Neuron (in vitro differentiated cells): ENCODE results near the gene HYDIN.

Source experiments
- H2AFZ ChIP-seq: one replicate; pipeline ENCODE4 v1.6.1; 2013; ENCODE audit warnings: low read depth, mild to moderate bottlenecking, inconsistent platforms, low read length, moderate library complexity
- H3K27me3 ChIP-seq: one replicate; pipeline ENCODE4 v1.6.1; 2013; ENCODE audit warnings: low read length; ENCODE audit not compliant: insufficient read depth
- H3K36me3 ChIP-seq: one replicate; pipeline ENCODE4 v1.6.1; 2013; ENCODE audit warnings: low read length; ENCODE audit not compliant: insufficient read depth
- H3K4me1 ChIP-seq: one replicate; pipeline ENCODE4 v1.6.1; 2013; ENCODE audit warnings: low read length; ENCODE audit not compliant: insufficient read depth
- H3K4me3 ChIP-seq: 2 replicates; pipeline ENCODE4 v1.5.1; 2013; ENCODE audit warnings: mild to moderate bottlenecking, low read length, moderate library complexity
- H3K9me3 ChIP-seq: one replicate; pipeline ENCODE4 v1.6.1; 2013; ENCODE audit warnings: low read length

Gene HYDIN

GRCh38 chr16:71230122-71230845 is at the start of gene HYDIN:
Gene HYDIN (minus strand): TSS chr16:71230722. CDS start chr16:71186895, 43,827 bp downstream.
- Histone ChIP-seq H3K4me1 (peaks cover 11% of the 10 kb centered on the region), H3K4me3 (peak within 1 kb of the TSS; percentile 91), H3K9me3 (peaks cover 2% of the 10 kb centered on the region), H3K27me3 (no peaks in the 10 kb centered on the region), H2AFZ (peak within 1 kb of the TSS; percentile 93), H3K36me3 (no peaks in the 10 kb centered on the region)

GRCh38 chr16:71276589-71277334 is 46.2 kb upstream of the HYDIN start:
- no peaks in the 10 kb centered on the region for H3K4me1 ChIP-seq
- no peaks in the 10 kb centered on the region for H3K27me3 ChIP-seq
- no peak overlapping the region for H2AFZ ChIP-seq
- H3K9me3 ChIP-seq, result peaks cover 4% of the 10 kb centered on the region
- no peaks in the 10 kb centered on the region for H3K36me3 ChIP-seq
- no peak overlapping the region for H3K4me3 ChIP-seq

- Histone ChIP-seq H3K36me3 (no peaks in the 10 kb centered on the region), H3K4me3 (no peak overlapping the region), H2AFZ (no peak overlapping the region)
Observed at GRCh38 chr16:71273384-71273783, 42.9 kb upstream of the HYDIN start.

DNA sequence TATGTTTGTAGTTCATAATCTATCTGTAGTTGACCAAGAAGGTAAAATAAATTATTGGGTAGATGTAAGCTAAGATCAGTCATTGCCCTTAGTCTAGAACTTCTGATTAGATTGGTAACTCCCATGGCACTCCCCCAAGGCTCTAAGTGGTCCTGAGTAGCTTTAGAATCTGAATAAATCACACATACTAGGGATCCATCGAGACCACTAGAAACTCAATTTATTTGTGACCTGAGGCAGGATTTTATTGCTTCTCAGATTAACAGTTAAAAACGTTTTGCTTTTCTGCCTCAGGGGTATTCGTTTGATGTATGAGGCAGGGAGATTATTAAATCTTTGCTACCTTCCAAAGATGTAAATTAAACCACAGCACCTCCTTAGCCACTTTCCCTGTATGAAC is 33.8 kb upstream of the HYDIN start:
- Histone ChIP-seq H3K9me3 (no peaks in the 10 kb centered on the region), H3K4me1 (peaks cover 7% of the 10 kb centered on the region), H3K36me3 (no peaks in the 10 kb centered on the region), H3K4me3 (no peak overlapping the region), H2AFZ (no peak overlapping the region), H3K27me3 (no peaks in the 10 kb centered on the region)

More at GRCh38 chr16:71273384-71273783, 42.9 kb upstream of the HYDIN start:
- Histone ChIP-seq H3K9me3 (peaks cover 4% of the 10 kb centered on the region), H3K4me1 (no peaks in the 10 kb centered on the region), H3K27me3 (no peaks in the 10 kb centered on the region)

DNA sequence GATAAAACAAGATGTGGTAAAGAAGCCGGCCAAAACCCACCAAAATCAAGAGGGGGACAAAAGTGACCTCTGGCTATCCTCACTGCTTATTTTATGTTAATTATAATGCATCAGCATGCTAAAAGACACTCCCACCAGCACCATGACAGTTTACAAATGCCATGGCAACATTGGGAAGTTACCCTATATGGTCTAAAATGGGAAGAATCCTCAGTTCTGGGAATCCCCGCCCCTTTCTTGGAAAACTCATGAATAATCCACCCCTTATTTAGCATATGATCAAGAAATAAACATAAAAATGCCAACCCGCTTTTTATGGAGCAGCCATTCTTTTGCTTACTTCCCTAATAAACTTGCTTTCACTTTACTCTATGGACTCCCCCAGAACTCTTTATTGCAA is 33.1 kb upstream of the HYDIN start:
- Histone ChIP-seq H3K4me3 (no peak overlapping the region), H3K27me3 (no peaks in the 10 kb centered on the region), H3K36me3 (no peaks in the 10 kb centered on the region), H3K9me3 (no peaks in the 10 kb centered on the region), H3K4me1 (peaks cover 7% of the 10 kb centered on the region), H2AFZ (no peak overlapping the region)

GRCh38 chr16:71262391-71262790 is 31.9 kb upstream of the HYDIN start:
- H3K27me3 ChIP-seq, result no peaks in the 10 kb centered on the region
- H3K4me1 ChIP-seq, result peaks cover 7% of the 10 kb centered on the region
- no peak overlapping the region for H2AFZ ChIP-seq
- H3K36me3 ChIP-seq, result no peaks in the 10 kb centered on the region
- no peak overlapping the region for H3K4me3 ChIP-seq
- no peaks in the 10 kb centered on the region for H3K9me3 ChIP-seq

DNA sequence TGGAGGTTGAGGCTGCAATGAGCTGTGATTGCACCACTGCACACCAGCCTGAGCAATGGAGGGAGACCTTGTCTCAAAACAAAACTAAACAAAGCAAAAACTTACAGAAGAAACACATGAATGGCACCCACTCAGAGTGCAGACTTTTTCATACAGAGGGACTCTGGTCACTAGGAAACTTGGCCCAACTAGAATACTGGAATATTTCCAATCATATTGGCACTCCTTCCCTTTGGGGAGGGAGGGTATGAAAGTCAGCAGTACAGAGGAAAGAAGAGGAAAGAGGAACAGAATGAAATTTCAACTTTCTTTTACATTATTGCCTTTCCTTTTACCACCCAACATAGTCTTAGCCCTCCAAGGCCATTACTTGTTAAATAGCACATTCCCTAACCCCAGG is 30.5 kb upstream of the HYDIN start:
- Histone ChIP-seq H3K9me3 (no peaks in the 10 kb centered on the region), H3K4me1 (peaks cover 12% of the 10 kb centered on the region), H3K4me3 (no peak overlapping the region), H3K36me3 (no peaks in the 10 kb centered on the region), H2AFZ (no peak overlapping the region), H3K27me3 (no peaks in the 10 kb centered on the region)

- Histone ChIP-seq H2AFZ (no peak overlapping the region), H3K36me3 (no peaks in the 10 kb centered on the region), H3K4me3 (no peak overlapping the region), H3K9me3 (no peaks in the 10 kb centered on the region), H3K4me1 (peaks cover 27% of the 10 kb centered on the region), H3K27me3 (no peaks in the 10 kb centered on the region)
Observed at GRCh38 chr16:71259086-71259485, 28.6 kb upstream of the HYDIN start.

DNA sequence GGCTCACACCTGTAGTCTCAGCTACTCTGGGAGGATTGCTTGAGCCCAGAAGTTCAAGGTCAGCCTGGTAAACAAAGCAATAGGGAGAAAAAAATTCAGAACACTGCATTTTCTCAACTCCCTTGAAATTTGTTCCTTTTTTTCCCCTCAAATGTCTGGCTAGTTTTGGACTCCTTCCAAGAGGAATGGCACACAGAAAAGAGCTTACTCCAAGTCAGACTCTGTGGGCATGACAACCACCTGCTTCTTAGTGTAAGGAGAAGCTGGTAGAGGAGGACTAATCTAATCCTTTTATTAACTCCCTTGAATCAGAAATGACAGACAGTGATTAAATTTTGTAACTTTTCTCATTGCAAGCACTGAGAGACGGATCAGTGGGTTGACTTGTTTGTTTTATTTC is 27.9 kb upstream of the HYDIN start:
- no peaks in the 10 kb centered on the region for H3K36me3 ChIP-seq
- H3K27me3 ChIP-seq, result no peaks in the 10 kb centered on the region
- H3K9me3 ChIP-seq, result no peaks in the 10 kb centered on the region
- H2AFZ ChIP-seq, result no peak overlapping the region
- H3K4me3 ChIP-seq, result no peak overlapping the region
- peaks cover 22% of the 10 kb centered on the region for H3K4me1 ChIP-seq

DNA sequence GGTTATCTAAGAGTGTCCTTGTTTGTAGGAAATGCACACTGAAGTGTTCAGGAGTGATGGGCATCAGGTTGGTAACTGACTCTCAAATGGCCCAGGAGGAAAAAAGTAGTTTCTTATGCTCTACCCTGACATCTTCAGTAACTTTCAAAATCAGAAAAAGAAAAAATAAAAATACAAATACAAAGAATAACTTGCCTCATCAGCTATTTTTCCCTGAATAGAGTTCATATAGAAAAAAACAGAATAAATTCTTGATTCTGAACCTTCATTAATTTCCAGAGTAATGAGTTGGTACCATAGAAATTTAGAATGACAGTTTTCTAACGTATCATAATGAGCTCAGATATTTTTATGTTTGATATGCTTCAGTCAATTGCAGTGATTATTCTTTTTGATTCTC is 27.2 kb upstream of the HYDIN start:
- Histone ChIP-seq H2AFZ (no peak overlapping the region), H3K4me1 (peaks cover 20% of the 10 kb centered on the region), H3K4me3 (no peak overlapping the region), H3K27me3 (no peaks in the 10 kb centered on the region), H3K9me3 (no peaks in the 10 kb centered on the region), H3K36me3 (no peaks in the 10 kb centered on the region)

- Histone ChIP-seq H3K4me3 (peak overlapping the region; percentile 10), H3K9me3 (no peaks in the 10 kb centered on the region), H3K4me1 (peaks cover 26% of the 10 kb centered on the region)
Observed at GRCh38 chr16:71255721-71256120, 25.2 kb upstream of the HYDIN start.

DNA sequence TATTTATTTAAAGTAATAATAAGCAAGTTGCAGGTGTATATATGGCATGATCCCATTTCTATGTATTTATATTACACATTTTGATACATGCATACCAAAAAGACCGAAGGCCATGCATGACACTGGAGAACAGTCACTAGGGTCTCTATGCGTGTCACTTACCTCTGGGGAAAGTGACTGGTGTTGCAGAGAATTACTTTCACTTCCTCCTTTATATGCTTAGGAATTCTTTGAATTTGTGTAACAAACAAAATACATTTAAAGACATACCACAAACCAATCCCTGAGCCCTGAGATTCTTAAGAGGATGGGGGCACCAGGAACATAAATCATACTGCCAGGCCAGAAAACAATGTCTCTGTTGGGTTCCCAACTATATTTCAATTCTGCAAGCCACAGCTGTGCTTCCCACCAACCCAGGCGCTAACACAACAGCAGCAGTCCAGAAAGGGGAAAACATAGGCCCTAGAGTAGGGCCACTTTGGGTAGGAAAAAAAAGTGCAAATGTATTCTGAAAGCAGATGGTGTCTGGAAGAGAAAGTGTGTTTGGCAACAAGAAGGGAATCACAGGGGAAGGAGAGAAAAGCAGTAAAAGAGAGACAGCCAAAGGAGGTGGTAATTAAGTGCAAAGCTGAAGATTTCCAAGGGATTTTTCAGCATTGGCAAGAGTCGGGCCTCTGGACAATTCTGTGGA is 24.5 kb upstream of the HYDIN start:
- H3K4me3 ChIP-seq, result no peak overlapping the region
- H3K27me3 ChIP-seq, result no peaks in the 10 kb centered on the region
- H3K36me3 ChIP-seq, result no peaks in the 10 kb centered on the region
- no peaks in the 10 kb centered on the region for H3K9me3 ChIP-seq
- peak overlapping the region; percentile 38 for H2AFZ ChIP-seq
- H3K4me1 ChIP-seq, result peaks cover 33% of the 10 kb centered on the region

More at GRCh38 chr16:71255721-71256120, 25.2 kb upstream of the HYDIN start:
- no peaks in the 10 kb centered on the region for H3K36me3 ChIP-seq
- H2AFZ ChIP-seq, result no peak overlapping the region
- no peaks in the 10 kb centered on the region for H3K27me3 ChIP-seq
